CD1c-positive myeloid dendritic cell (primary cell): ENCODE results near the gene DNAH5.

Experiments used
- DNase-seq: peaks from one replicate; pipeline ENCODE4 v3.0.0-alpha.2; 2016; ENCODE audit errors: extremely low spot score

The DNAH5 gene

GRCh38 chr5:13708906-13709305, 235.6 kb downstream of the DNAH5 start:
- no peak for DNase-seq

GRCh38 chr5:13708432-13708831, 236.1 kb downstream of the DNAH5 start:
- no peak for DNase-seq

GRCh38 chr5:13704396-13704795, 240.1 kb downstream of the DNAH5 start:
- DNase-seq, result no peak

GRCh38 chr5:13700626-13701025, 243.9 kb downstream of the DNAH5 start:
- no peak for DNase-seq

GRCh38 chr5:13698885-13699284, 245.6 kb downstream of the DNAH5 start:
- no peak for DNase-seq

GRCh38 chr5:13695076-13695712, 249.3 kb downstream of the DNAH5 start:
- DNase-seq, result no peak

GRCh38 chr5:13692172-13692571, 252.3 kb downstream of the DNAH5 start:
- no peak for DNase-seq

- DNase-seq, result no peak
These were observed 268.0 kb downstream of the DNAH5 start for GRCh38 chr5:13676531-13676930.

- DNase-seq, result no peak
These were observed 270.1 kb downstream of the DNAH5 start for GRCh38 chr5:13674391-13674790.

GRCh38 chr5:13673511-13673910, 271.0 kb downstream of the DNAH5 start:
- no peak for DNase-seq

GRCh38 chr5:13664377-13664776, 280.1 kb downstream of the DNAH5 start:
- no peak for DNase-seq

- no peak for DNase-seq
These were observed 281.9 kb downstream of the DNAH5 start for GRCh38 chr5:13662626-13663025.

GRCh38 chr5:13661272-13661671, 283.2 kb downstream of the DNAH5 start:
- DNase-seq, result no peak

GRCh38 chr5:13660072-13660471, 284.4 kb downstream of the DNAH5 start:
- no peak for DNase-seq

GRCh38 chr5:13659391-13659790, 285.1 kb downstream of the DNAH5 start:
- DNase-seq, result no peak

GRCh38 chr5:13658761-13659160, 285.7 kb downstream of the DNAH5 start:
- no peak for DNase-seq

GRCh38 chr5:13658152-13658551, 286.3 kb downstream of the DNAH5 start:
- DNase-seq, result no peak

- DNase-seq, result no peak
These were observed 290.8 kb downstream of the DNAH5 start for GRCh38 chr5:13653709-13654108.

GRCh38 chr5:13649656-13650055, 294.8 kb downstream of the DNAH5 start:
- no peak for DNase-seq

GRCh38 chr5:13648822-13649221, 295.7 kb downstream of the DNAH5 start:
- DNase-seq, result no peak

GRCh38 chr5:13643734-13644133, 300.8 kb downstream of the DNAH5 start:
- no peak for DNase-seq

GRCh38 chr5:13643196-13643595, 301.3 kb downstream of the DNAH5 start:
- DNase-seq, result no peak
